ENCODE data around the gene PISD.

DNA sequence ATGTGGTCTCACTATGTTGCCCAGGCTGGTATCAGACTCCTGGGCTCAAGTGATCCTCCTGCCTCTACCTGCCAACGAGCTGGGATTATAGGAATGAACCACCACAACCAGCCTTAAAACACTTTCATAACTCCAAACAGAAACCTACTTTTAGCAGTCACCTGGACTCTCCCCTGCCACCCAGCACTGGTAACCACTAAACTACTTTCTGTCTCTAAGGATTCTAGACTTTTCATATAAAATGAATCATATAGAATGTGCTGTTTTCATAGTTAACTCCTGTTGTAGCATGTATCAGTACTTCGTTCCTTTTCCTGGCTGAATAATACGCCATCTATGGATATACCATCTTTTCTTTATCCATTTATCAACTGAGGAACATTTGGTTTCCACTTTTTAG lies 29.4 kb upstream of the PISD start:
- TF ChIP-seq, protein P1, sequence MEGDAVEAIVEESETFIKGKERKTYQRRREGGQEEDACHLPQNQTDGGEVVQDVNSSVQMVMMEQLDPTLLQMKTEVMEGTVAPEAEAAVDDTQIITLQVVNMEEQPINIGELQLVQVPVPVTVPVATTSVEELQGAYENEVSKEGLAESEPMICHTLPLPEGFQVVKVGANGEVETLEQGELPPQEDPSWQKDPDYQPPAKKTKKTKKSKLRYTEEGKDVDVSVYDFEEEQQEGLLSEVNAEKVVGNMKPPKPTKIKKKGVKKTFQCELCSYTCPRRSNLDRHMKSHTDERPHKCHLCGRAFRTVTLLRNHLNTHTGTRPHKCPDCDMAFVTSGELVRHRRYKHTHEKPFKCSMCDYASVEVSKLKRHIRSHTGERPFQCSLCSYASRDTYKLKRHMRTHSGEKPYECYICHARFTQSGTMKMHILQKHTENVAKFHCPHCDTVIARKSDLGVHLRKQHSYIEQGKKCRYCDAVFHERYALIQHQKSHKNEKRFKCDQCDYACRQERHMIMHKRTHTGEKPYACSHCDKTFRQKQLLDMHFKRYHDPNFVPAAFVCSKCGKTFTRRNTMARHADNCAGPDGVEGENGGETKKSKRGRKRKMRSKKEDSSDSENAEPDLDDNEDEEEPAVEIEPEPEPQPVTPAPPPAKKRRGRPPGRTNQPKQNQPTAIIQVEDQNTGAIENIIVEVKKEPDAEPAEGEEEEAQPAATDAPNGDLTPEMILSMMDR (IDR thresholded peaks at IDR 0.05): no peak
- no peak for TF ChIP-seq EP300 (IDR thresholded peaks at IDR 0.05)

Measured in stomach (tissue), 4 donors.